Spinal cord (tissue), 10 donors: ENCODE measurements around the gene HEATR5A. TPM values are rescaled to one million over a fixed set of nuclear protein-coding genes. Genes with fewer than 3 reads are reported as not detected.
"Not testable (repeated sequence)": the region's sequence is repeated elsewhere in the genome, so short reads cannot be mapped to it uniquely, and the experiment has no call there.

Source experiments
- DNase-seq, 6 donors: peaks; one replicate each; pipeline versions ENCODE4 v3.0.0 to v3.0.0-alpha.2; 2013 to 2015; ENCODE audit warnings: low spot score in 6 of 6, low read depth in 4 of 6
- H3K27ac ChIP-seq: one replicate; pipeline ENCODE4 v1.5.1; 2013; ENCODE audit warnings: low read depth, low read length, control low read depth
- H3K27me3 ChIP-seq: one replicate; pipeline ENCODE4 v1.6.1; 2013; ENCODE audit warnings: low read length; ENCODE audit not compliant: control insufficient read depth, insufficient read depth
- H3K36me3 ChIP-seq: one replicate; pipeline ENCODE4 v1.6.1; 2013; ENCODE audit warnings: low read length; ENCODE audit not compliant: control insufficient read depth, insufficient read depth
- H3K4me1 ChIP-seq: one replicate; pipeline ENCODE4 v1.6.1; 2013; ENCODE audit warnings: low read length; ENCODE audit not compliant: control insufficient read depth, insufficient read depth
- H3K4me3 ChIP-seq: one replicate; pipeline ENCODE4 v1.5.1; 2013; ENCODE audit warnings: low read depth, low read length, control low read depth
- H3K9me3 ChIP-seq: one replicate; pipeline ENCODE4 v1.6.1; 2013; ENCODE audit warnings: low read length; ENCODE audit not compliant: control insufficient read depth, insufficient read depth
- WGBS: methylation state at CpG from one replicate; pipeline ENCODE4 v1.1.5; 2013; ENCODE audit warnings: missing lambda C conversion rate; ENCODE audit not compliant: insufficient coverage; 5-methylcytosine and 5-hydroxymethylcytosine counted together
- polyA plus RNA-seq, 2 donors: library from polyadenylated mRNA; unstranded; fragments of 120-200 nt; gene quantifications; one replicate each; pipeline ENCODE4 v1.2.1, GENCODE V29; 2013; ENCODE audit not compliant: insufficient read length in 2 of 2
- total RNA-seq, 2 donors: library from RNA; depleted of rRNA in 1 of 2; stranded (reverse); fragments of 120-200 nt in 1 of 2; fragments of >200 nt in 1 of 2; gene quantifications; one replicate each; pipeline versions ENCODE4 v1.2.3 to v1.2.4, GENCODE V29; 2013 to 2014
- donor health status: healthy.

HEATR5A gene
- total and polyA plus RNA-seq, 4 donors, result 20.4 to 74.2 (median 37.1) TPM

GRCh38 chr14:31379125-31379947 lies 41.0 kb downstream of the HEATR5A start:
- H3K9me3 ChIP-seq, H3K4me3 ChIP-seq, DNase-seq, H3K4me1 ChIP-seq, H3K27me3 ChIP-seq, H3K27ac ChIP-seq: not testable (repeated sequence)
- WGBS, result 100% methylated on average over 6 of the region's 16 CpGs
- H3K36me3 ChIP-seq, result peaks cover 22% of the 10 kb centered on the region

GRCh38 chr14:31377433-31377832 lies 42.9 kb downstream of the HEATR5A start:
- no peak overlapping the region for H3K27ac ChIP-seq
- no peak for DNase-seq
- no peaks in the 10 kb centered on the region for H3K4me1 ChIP-seq
- 100% methylated on average over 1 of the region's 5 CpGs for WGBS
- H3K27me3 ChIP-seq, result no peaks in the 10 kb centered on the region
- no peaks in the 10 kb centered on the region for H3K9me3 ChIP-seq
- H3K36me3 ChIP-seq, result peaks cover 29% of the 10 kb centered on the region
- no peak overlapping the region for H3K4me3 ChIP-seq

GRCh38 chr14:31371646-31372045 lies 48.7 kb downstream of the HEATR5A start:
- H3K4me3 ChIP-seq, result no peak overlapping the region
- H3K9me3 ChIP-seq, result no peaks in the 10 kb centered on the region
- H3K4me1 ChIP-seq, result no peaks in the 10 kb centered on the region
- H3K36me3 ChIP-seq, result peaks cover 24% of the 10 kb centered on the region
- no peaks in the 10 kb centered on the region for H3K27me3 ChIP-seq
- no peak for DNase-seq
- H3K27ac ChIP-seq, result no peak overlapping the region
- 100% methylated on average over 1 of the region's 2 CpGs for WGBS

- no peaks in the 10 kb centered on the region for H3K4me1 ChIP-seq
- H3K27me3 ChIP-seq, result no peaks in the 10 kb centered on the region
- peaks cover 12% of the 10 kb centered on the region for H3K36me3 ChIP-seq
- no peak overlapping the region for H3K27ac ChIP-seq
- DNase-seq, result no peak
- H3K9me3 ChIP-seq, result no peaks in the 10 kb centered on the region
- 93% methylated on average over 4 of the region's 5 CpGs for WGBS
- H3K4me3 ChIP-seq, result no peak overlapping the region
Measured at GRCh38 chr14:31363331-31364073, 56.8 kb downstream of the HEATR5A start.

GRCh38 chr14:31362746-31363145 lies 57.6 kb downstream of the HEATR5A start:
- Histone ChIP-seq H3K4me1 (no peaks in the 10 kb centered on the region), H3K9me3 (no peaks in the 10 kb centered on the region), H3K27ac (no peak overlapping the region), H3K27me3 (no peaks in the 10 kb centered on the region), H3K36me3 (peaks cover 11% of the 10 kb centered on the region), H3K4me3 (no peak overlapping the region)
- 100% methylated on average over 1 of the region's 4 CpGs for WGBS
- no peak for DNase-seq

DNA sequence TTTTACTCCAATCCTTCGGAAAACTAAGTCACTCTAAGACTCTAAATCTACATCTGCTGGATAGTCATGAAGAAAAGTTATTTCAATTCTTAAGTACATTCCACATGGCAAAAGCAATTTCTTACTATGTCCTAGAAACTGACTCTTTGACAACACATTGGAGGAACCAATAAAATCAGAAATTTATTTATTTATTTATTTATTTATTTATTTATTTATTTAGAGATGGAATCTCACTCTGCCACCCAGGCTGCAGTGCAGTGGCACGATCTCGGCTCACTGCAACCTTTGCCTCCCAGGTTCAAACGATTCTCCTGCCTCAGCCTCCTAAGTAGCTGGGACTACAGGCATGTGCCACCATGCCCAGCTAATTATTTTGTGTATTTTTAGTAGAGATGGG lies 58.6 kb downstream of the HEATR5A start:
- H3K9me3 ChIP-seq, result not testable (repeated sequence)

DNA sequence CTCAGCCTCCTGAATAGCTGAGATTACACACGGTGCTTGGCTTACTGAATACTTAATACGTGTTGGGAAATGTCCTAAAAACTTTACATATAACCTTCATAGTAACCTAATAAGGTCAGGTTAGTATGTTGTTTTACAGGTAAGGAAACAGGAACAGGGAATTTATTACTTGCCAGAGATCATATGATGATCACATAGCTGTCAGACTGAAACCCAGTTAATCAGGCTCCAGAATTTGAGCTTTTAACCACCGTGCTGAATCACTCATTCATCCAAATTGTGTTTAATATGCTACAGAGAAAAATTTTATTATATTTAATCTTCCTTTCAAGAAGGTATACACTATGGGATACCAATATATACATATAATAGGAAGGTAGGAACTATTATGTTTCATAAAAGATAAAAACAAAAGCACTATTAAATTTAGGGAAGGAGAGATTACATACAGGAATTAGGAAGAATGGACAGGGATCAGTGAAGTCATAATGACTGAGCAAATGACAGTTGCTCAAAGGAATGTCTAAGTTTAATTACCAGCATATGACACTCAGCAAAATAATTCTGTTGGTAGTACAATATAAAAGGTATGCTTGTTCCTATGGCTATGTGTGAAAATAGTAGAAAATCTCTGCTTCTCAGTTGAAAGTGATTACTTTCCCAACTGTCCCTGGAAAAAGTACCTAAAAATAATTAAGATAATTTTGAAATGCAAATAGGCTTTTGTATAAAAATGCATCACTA lies 59.3 kb downstream of the HEATR5A start:
- H3K4me3 ChIP-seq, result no peak overlapping the region
- no CpG with 5 or more reads among the region's 3 CpGs for WGBS
- H3K9me3 ChIP-seq, result no peaks in the 10 kb centered on the region

More for the DNA sequence above, 58.6 kb downstream of the HEATR5A start:
- not testable (repeated sequence) for H3K4me1 ChIP-seq, DNase-seq, H3K27me3 ChIP-seq, H3K4me3 ChIP-seq, H3K27ac ChIP-seq
- WGBS, result no CpG with 5 or more reads among the region's 4 CpGs
- peaks cover 13% of the 10 kb centered on the region for H3K36me3 ChIP-seq

DNA sequence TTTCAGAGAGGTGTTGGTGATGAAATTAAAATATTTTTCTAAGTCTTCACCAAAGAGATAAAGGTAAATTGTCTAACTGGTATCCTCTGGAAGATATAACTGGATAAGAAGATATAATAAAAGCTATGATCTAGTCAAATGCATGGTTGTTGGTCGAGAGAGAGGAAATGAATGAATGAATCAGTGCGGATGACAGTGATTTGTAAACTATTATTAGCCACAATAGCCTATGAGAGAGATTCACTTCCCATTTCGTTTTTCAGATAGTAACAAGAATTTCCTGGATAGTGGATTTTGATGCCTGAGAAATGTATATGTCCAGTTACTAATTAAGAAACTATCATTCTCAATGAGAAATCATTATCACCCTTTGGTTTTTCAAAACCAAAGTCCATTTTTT lies 63.1 kb downstream of the HEATR5A start:
- no peak for DNase-seq
- Histone ChIP-seq H3K4me1 (no peaks in the 10 kb centered on the region), H3K4me3 (no peak overlapping the region), H3K27ac (no peak overlapping the region), H3K27me3 (no peaks in the 10 kb centered on the region), H3K36me3 (peaks cover 5% of the 10 kb centered on the region), H3K9me3 (no peaks in the 10 kb centered on the region)
- no CpG with 5 or more reads among the region's 3 CpGs for WGBS

More for the DNA sequence above, 59.3 kb downstream of the HEATR5A start:
- Histone ChIP-seq H3K4me1 (no peaks in the 10 kb centered on the region), H3K27ac (no peak overlapping the region), H3K36me3 (peaks cover 13% of the 10 kb centered on the region), H3K27me3 (no peaks in the 10 kb centered on the region)
- DNase-seq, result no peak

DNA sequence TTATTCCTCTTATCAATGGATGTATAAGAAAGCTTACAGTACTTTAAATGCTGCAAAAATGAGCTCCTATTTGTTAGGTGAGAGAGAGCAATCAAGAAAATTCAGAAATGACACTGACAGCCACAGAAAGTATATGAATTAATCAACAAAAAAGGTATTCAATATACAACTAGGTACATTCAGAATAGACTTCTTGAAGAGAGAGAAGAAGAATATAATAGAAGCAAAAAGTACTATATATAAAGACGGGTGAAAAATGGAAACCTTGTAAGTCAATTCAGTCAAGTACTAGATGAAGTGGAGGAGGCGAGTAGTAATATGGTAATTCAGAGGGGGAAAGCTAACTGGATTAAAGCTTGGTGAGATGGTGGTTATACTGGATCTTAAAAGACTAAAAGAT lies 74.3 kb downstream of the HEATR5A start:
- H3K36me3 ChIP-seq, result peaks cover 11% of the 10 kb centered on the region
- no peaks in the 10 kb centered on the region for H3K27me3 ChIP-seq
- H3K4me1 ChIP-seq, result no peaks in the 10 kb centered on the region
- DNase-seq, result no peak
- WGBS, result 97% methylated on average over 2 of the region's 2 CpGs
- no peaks in the 10 kb centered on the region for H3K9me3 ChIP-seq
- H3K27ac ChIP-seq, result no peak overlapping the region
- no peak overlapping the region for H3K4me3 ChIP-seq
